Duodenal mucosa (tissue), 2 donors: ENCODE measurements around the gene ATG16L2.

ENCODE experiments used
- H3K27ac ChIP-seq: one replicate; pipeline ENCODE4 v1.7.0; 2013; ENCODE audit warnings: low read depth, low read length
- H3K27me3 ChIP-seq, 2 donors: one replicate each; pipeline ENCODE4 v1.7.0; 2013; ENCODE audit warnings: low read length in 2 of 2, control low read depth in 1 of 2; ENCODE audit not compliant: insufficient read depth in 2 of 2, control insufficient read depth in 1 of 2
- H3K36me3 ChIP-seq, 2 donors: one replicate each; pipeline ENCODE4 v1.7.0; 2013; ENCODE audit warnings: low read length in 2 of 2, control low read depth in 1 of 2; ENCODE audit not compliant: insufficient read depth in 2 of 2, control insufficient read depth in 1 of 2
- H3K4me1 ChIP-seq, 2 donors: one replicate each; pipeline ENCODE4 v1.7.0; 2013; ENCODE audit warnings: low read length in 2 of 2, control low read depth in 1 of 2; ENCODE audit not compliant: insufficient read depth in 2 of 2, control insufficient read depth in 1 of 2
- H3K4me3 ChIP-seq, 2 donors: one replicate each; pipeline ENCODE4 v1.7.0; 2013; ENCODE audit warnings: low read length in 2 of 2, low read depth in 1 of 2
- H3K9ac ChIP-seq, 2 donors: one replicate each; pipeline ENCODE4 v1.7.0; 2013; ENCODE audit warnings: low read length in 2 of 2, low read depth in 1 of 2
- H3K9me3 ChIP-seq, 2 donors: one replicate each; pipeline ENCODE4 v1.7.0; 2013; ENCODE audit warnings: low read length in 2 of 2, control low read depth in 1 of 2; ENCODE audit not compliant: control insufficient read depth in 1 of 2

ATG16L2 gene

GRCh38 chr11:72773291-72773690 lies 40.9 kb upstream of the ATG16L2 start:
- H3K4me1 ChIP-seq = peaks cover 23 to 45% of the 10 kb centered on the region in 2 donors
- no peak overlapping the region for H3K4me3 ChIP-seq

GRCh38 chr11:72773696-72774095 lies 40.5 kb upstream of the ATG16L2 start:
- no peaks in the 10 kb centered on the region for H3K27me3 ChIP-seq
- H3K4me3 ChIP-seq = no peak overlapping the region
- peaks cover 0 to 17% of the 10 kb centered on the region in 2 donors for H3K36me3 ChIP-seq
- no peak overlapping the region for H3K27ac ChIP-seq
- peaks cover 27 to 49% of the 10 kb centered on the region in 2 donors for H3K4me1 ChIP-seq
- no peaks in the 10 kb centered on the region for H3K9me3 ChIP-seq
- H3K9ac ChIP-seq = no peak overlapping the region

More at GRCh38 chr11:72773291-72773690, 40.9 kb upstream of the ATG16L2 start:
- no peaks in the 10 kb centered on the region for H3K9me3 ChIP-seq
- no peak overlapping the region for H3K27ac ChIP-seq
- peaks cover 0 to 17% of the 10 kb centered on the region in 2 donors for H3K36me3 ChIP-seq
- no peak overlapping the region for H3K9ac ChIP-seq
- no peaks in the 10 kb centered on the region for H3K27me3 ChIP-seq

- Histone ChIP-seq H3K27ac (no peak overlapping the region), H3K9ac (no peak overlapping the region), H3K9me3 (no peaks in the 10 kb centered on the region), H3K4me1 (peaks cover 35 to 56% of the 10 kb centered on the region in 2 donors), H3K27me3 (no peaks in the 10 kb centered on the region), H3K4me3 (no peak overlapping the region), H3K36me3 (peaks cover 0 to 17% of the 10 kb centered on the region in 2 donors)
Observed at GRCh38 chr11:72774499-72774898, 39.7 kb upstream of the ATG16L2 start.

- Histone ChIP-seq H3K27me3 (no peaks in the 10 kb centered on the region), H3K4me3 (no peak overlapping the region), H3K9me3 (no peaks in the 10 kb centered on the region), H3K27ac (no peak overlapping the region), H3K36me3 (peaks cover 0 to 17% of the 10 kb centered on the region in 2 donors), H3K4me1 (peaks cover 45 to 66% of the 10 kb centered on the region in 2 donors), H3K9ac (no peak overlapping the region)
Observed at GRCh38 chr11:72775288-72776110, 38.7 kb upstream of the ATG16L2 start.

- Histone ChIP-seq H3K36me3 (peaks cover 0 to 17% of the 10 kb centered on the region in 2 donors), H3K4me1 (peaks cover 50 to 71% of the 10 kb centered on the region in 2 donors), H3K4me3 (no peak overlapping the region), H3K27me3 (no peaks in the 10 kb centered on the region), H3K27ac (no peak overlapping the region), H3K9ac (no peak overlapping the region), H3K9me3 (no peaks in the 10 kb centered on the region)
Observed at GRCh38 chr11:72776117-72776843, 37.9 kb upstream of the ATG16L2 start.

GRCh38 chr11:72776844-72777754 lies 37.1 kb upstream of the ATG16L2 start:
- Histone ChIP-seq H3K27ac (no peak overlapping the region), H3K9ac (no peak overlapping the region), H3K36me3 (peaks cover 0 to 12% of the 10 kb centered on the region in 2 donors), H3K9me3 (no peaks in the 10 kb centered on the region), H3K4me1 (peaks cover 53 to 75% of the 10 kb centered on the region in 2 donors), H3K4me3 (no peak overlapping the region), H3K27me3 (no peaks in the 10 kb centered on the region)

GRCh38 chr11:72777755-72778278 lies 36.4 kb upstream of the ATG16L2 start:
- H3K27ac ChIP-seq = no peak overlapping the region
- H3K36me3 ChIP-seq = peaks cover 0 to 9% of the 10 kb centered on the region in 2 donors
- no peak overlapping the region for H3K4me3 ChIP-seq

GRCh38 chr11:72778535-72779494 lies 35.4 kb upstream of the ATG16L2 start:
- H3K27ac ChIP-seq = peak overlapping the region; percentile 26
- no peaks in the 10 kb centered on the region for H3K9me3 ChIP-seq
- H3K4me3 ChIP-seq = peak overlapping the region; percentile 54 to 77
- no peaks in the 10 kb centered on the region for H3K27me3 ChIP-seq
- H3K9ac ChIP-seq = peak overlapping the region in 1 of 2 donors; percentile 30
- H3K4me1 ChIP-seq = peaks cover 68 to 84% of the 10 kb centered on the region in 2 donors
- peaks cover 0 to 7% of the 10 kb centered on the region in 2 donors for H3K36me3 ChIP-seq

More at GRCh38 chr11:72777755-72778278, 36.4 kb upstream of the ATG16L2 start:
- H3K27me3 ChIP-seq = no peaks in the 10 kb centered on the region
- H3K4me1 ChIP-seq = peaks cover 59 to 82% of the 10 kb centered on the region in 2 donors
- no peaks in the 10 kb centered on the region for H3K9me3 ChIP-seq
- no peak overlapping the region for H3K9ac ChIP-seq
